Kidney (tissue), 14 donors: ENCODE measurements around the gene PREP. TPM values are rescaled to one million over a fixed set of nuclear protein-coding genes. Genes with fewer than 3 reads are reported as not detected.

Experiments
- DNase-seq, 5 donors: peaks; one replicate each; pipeline ENCODE4 v3.0.0-alpha.2; 2013 to 2020
- FAIRE-seq: peaks from 2 replicates; lab custom pipeline; 2012; peaks lifted over from hg19 to GRCh38; lab: Jason Lieb, UNC
- H3K27ac ChIP-seq, 2 donors: one replicate each; pipeline ENCODE4 v1.7.0; 2013; ENCODE audit warnings: low read depth in 2 of 2, low read length in 2 of 2, inconsistent platforms in 1 of 2
- H3K27me3 ChIP-seq: one replicate; pipeline ENCODE4 v1.7.1; 2013; ENCODE audit warnings: low read length, inconsistent platforms; ENCODE audit not compliant: control insufficient read depth, insufficient read depth
- H3K36me3 ChIP-seq, 3 donors: one replicate each; pipeline versions ENCODE4 v1.7.0 to v1.7.1; 2013; ENCODE audit warnings: low read length in 3 of 3, control low read depth in 1 of 3, inconsistent platforms in 1 of 3; ENCODE audit not compliant: insufficient read depth in 3 of 3, control insufficient read depth in 2 of 3
- H3K4me1 ChIP-seq, 3 donors: one replicate each; pipeline versions ENCODE4 v1.7.0 to v1.7.1; 2013; ENCODE audit warnings: low read length in 3 of 3, inconsistent platforms in 1 of 3, low read depth in 1 of 3; ENCODE audit not compliant: control insufficient read depth in 2 of 3, insufficient read depth in 2 of 3
- H3K4me3 ChIP-seq, 3 donors: one replicate each; pipeline versions ENCODE4 v1.7.0 to v1.8.1; 2013; ENCODE audit warnings: low read length in 3 of 3, control low read depth in 1 of 3, inconsistent platforms in 1 of 3
- H3K9ac ChIP-seq, 3 donors: one replicate each; pipeline versions ENCODE4 v1.7.0 to v1.7.1; 2013; ENCODE audit warnings: low read length in 3 of 3, control low read depth in 1 of 3, inconsistent platforms in 1 of 3
- H3K9me3 ChIP-seq, 3 donors: one replicate each; pipeline versions ENCODE4 v1.7.0 to v1.7.1; 2013; ENCODE audit warnings: low read length in 3 of 3, control low read depth in 1 of 3, inconsistent platforms in 1 of 3; ENCODE audit not compliant: control insufficient read depth in 2 of 3, insufficient read depth in 1 of 3
- intact Hi-C: fragments of 100-400 bp; cut with DNase I; formaldehyde crosslinking; loops from one replicate; pipeline ENCODE4 v1.11.1; 2022
- polyA plus RNA-seq: library from polyadenylated mRNA; stranded (reverse); fragments of 350-450 nt; fragmentation: Illumina TruSeq; extraction: RNeasy Lipid Tissue Mini Kit (QIAGEN cat#74804); gene quantifications from one replicate; pipeline ENCODE4 v1.2.3, GENCODE V29; 2014; ENCODE audit warnings: low read depth, low replicate concordance; ENCODE audit not compliant: insufficient read depth
- total RNA-seq: library from RNA; stranded (reverse); fragmentation: NEBNext Ultra II Directional; extraction: Animal tissue kit (Norgen Biotek cat#: 25700); gene quantifications from one replicate; pipeline ENCODE4 v1.2.1, GENCODE V29; 2021
- TF ChIP-seq, protein P1 (sequence below): IDR thresholded peaks from 3 replicates; pipeline ENCODE4 v1.5.1; 2012; ENCODE audit warnings: mild to moderate bottlenecking, moderate library complexity, borderline replicate concordance; ENCODE audit not compliant: insufficient read depth; ENCODE audit errors: extremely low read depth
- donor health status: control.
- donor health status: control.
- donor health status: control.
- donor health status: control.
- donor health status: control.
- donor health status: DM: yes; HTN: yes; CAD: no.
- donor health status: Normal renal cell carcinoma (clear cell type).

Gene PREP
- total and polyA plus RNA-seq, 2 donors from 2014 or later, result 13.4 to 20.1 TPM

GRCh38 chr6:105275542-105275941 is 127.3 kb downstream of the PREP start:
- H3K27ac ChIP-seq, result no peak overlapping the region
- H3K36me3 ChIP-seq, result peaks cover 0 to 10% (median 6%) of the 10 kb centered on the region in 3 donors
- no peak overlapping the region for H3K9ac ChIP-seq
- intact Hi-C loops, result no loop called here
- H3K4me1 ChIP-seq, result peaks cover 0 to 3% (median 0%) of the 10 kb centered on the region in 3 donors
- H3K27me3 ChIP-seq, result no peaks in the 10 kb centered on the region
- H3K4me3 ChIP-seq, result no peak overlapping the region
- FAIRE-seq, result no peak
- TF ChIP-seq, protein P1, sequence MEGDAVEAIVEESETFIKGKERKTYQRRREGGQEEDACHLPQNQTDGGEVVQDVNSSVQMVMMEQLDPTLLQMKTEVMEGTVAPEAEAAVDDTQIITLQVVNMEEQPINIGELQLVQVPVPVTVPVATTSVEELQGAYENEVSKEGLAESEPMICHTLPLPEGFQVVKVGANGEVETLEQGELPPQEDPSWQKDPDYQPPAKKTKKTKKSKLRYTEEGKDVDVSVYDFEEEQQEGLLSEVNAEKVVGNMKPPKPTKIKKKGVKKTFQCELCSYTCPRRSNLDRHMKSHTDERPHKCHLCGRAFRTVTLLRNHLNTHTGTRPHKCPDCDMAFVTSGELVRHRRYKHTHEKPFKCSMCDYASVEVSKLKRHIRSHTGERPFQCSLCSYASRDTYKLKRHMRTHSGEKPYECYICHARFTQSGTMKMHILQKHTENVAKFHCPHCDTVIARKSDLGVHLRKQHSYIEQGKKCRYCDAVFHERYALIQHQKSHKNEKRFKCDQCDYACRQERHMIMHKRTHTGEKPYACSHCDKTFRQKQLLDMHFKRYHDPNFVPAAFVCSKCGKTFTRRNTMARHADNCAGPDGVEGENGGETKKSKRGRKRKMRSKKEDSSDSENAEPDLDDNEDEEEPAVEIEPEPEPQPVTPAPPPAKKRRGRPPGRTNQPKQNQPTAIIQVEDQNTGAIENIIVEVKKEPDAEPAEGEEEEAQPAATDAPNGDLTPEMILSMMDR, result no peak
- no peak for DNase-seq
- H3K9me3 ChIP-seq, result no peaks in the 10 kb centered on the region

DNA sequence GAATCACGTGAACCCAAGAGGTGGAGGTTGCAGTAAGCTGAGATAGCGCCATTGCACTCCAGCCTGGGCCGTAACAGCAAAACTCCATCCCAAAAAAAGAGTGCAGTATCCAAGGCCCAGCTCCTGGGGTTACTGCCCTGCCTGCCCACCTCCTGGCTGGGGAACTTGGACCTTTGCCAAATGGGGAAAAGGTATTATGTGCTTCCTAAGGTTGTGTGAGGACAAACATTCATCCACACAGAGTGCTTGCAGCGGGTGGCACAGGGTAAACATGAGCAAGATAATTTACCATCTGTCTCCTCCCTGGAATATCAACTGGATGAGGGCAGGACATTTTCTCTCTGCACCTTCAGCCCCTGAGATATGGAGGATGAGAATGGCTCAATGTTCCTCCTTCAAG is 128.2 kb downstream of the PREP start:
- Histone ChIP-seq H3K27ac (no peak overlapping the region), H3K9ac (no peak overlapping the region), H3K4me1 (peaks cover 0 to 3% (median 0%) of the 10 kb centered on the region in 3 donors), H3K9me3 (no peaks in the 10 kb centered on the region), H3K4me3 (no peak overlapping the region), H3K36me3 (peaks cover 0 to 7% (median 6%) of the 10 kb centered on the region in 3 donors), H3K27me3 (no peaks in the 10 kb centered on the region)
- DNase-seq (no peak), FAIRE-seq (no peak)
- TF ChIP-seq, protein P1, result no peak
- intact Hi-C loops, result no loop called here

DNA sequence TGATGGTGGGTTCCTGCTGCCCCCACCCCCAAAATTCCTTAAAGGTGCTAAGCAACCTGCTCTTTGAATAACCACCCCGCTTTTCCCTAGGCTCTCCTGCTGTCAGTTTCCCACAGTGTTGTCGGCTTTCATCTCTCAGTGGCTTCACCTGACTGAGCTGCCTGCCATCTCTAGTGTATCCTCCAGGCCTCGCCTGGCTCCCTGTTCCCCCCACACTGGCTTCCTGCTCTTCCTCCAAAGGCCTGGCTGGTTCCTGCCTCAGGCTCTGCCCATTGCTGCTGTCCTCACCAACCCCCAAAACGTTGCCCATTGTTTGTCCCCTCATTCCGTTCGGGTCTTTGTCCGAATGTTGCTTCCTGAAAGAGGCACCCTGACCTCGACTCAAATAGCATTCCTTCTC is 129.3 kb downstream of the PREP start:
- Histone ChIP-seq H3K9me3 (no peaks in the 10 kb centered on the region), H3K4me3 (no peak overlapping the region), H3K27ac (no peak overlapping the region), H3K27me3 (no peaks in the 10 kb centered on the region), H3K36me3 (peaks cover 0 to 7% (median 6%) of the 10 kb centered on the region in 3 donors), H3K9ac (no peak overlapping the region), H3K4me1 (peaks cover 0 to 3% (median 0%) of the 10 kb centered on the region in 3 donors)
- no peak for DNase-seq
- intact Hi-C loops, result no loop called here
- no peak for FAIRE-seq
- TF ChIP-seq, protein P1, result no peak

DNA sequence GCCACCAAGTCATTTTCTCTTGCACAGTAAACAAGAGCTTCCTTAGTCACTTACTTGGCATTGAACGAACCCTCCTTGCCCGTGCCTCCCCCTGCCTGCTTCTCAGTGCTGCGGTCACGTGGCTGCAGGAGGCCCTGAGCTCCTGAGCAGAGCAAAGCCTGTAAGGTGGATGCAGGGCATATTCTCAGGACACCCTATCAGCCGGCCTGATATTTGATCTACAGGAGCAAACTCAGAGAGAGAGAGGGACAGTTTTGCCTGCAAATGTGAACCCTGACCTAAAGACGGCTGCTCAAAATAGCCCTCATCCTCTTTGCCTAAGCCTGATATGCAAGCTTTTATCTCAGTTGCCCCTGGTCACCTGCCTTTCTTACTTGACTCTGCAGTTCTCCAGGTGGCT is 130.1 kb downstream of the PREP start:
- no peaks in the 10 kb centered on the region for H3K27me3 ChIP-seq
- peaks cover 0 to 5% (median 0%) of the 10 kb centered on the region in 3 donors for H3K36me3 ChIP-seq
- intact Hi-C loops, result no loop called here
- H3K4me1 ChIP-seq, result peaks cover 0 to 3% (median 0%) of the 10 kb centered on the region in 3 donors
- no peak overlapping the region for H3K27ac ChIP-seq
- DNase-seq (peak in 4 of 5 donors; percentile 51 to 61 (median 56)), FAIRE-seq (no peak)
- TF ChIP-seq, protein P1, result no peak
- H3K9me3 ChIP-seq, result no peaks in the 10 kb centered on the region
- no peak overlapping the region for H3K4me3 ChIP-seq
- no peak overlapping the region for H3K9ac ChIP-seq
